GM19463 (cell line): ENCODE measurements around the gene SEH1L.

Source experiments
- ATAC-seq: cut with Tn5 transposase; IDR thresholded peaks from one replicate; pipeline ENCODE4 v1.9.1; 2021; ENCODE audit warnings: mild to moderate bottlenecking, moderate library complexity; ENCODE audit not compliant: unreplicated experiment

SEH1L gene

DNA sequence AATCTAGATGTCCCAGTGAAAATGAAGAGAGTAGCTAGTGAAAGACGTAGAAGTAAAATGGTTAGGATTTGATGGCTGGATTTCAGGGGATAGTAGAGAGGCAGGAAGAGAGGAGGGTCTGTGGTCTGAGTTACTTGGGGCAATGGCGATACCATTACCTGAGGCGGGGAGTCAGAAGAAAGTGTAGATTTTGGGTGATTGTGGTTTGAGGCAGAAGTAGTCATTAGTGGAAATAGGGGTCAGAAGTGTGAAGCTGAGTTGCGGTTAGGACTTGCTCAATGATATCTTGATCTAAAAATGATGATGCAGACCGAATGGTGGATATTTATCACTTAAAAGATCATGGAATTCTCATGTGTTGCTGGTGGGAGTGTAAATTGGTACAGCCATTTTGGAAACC lies 84.4 kb downstream of the SEH1L start:
- no peak for ATAC-seq

DNA sequence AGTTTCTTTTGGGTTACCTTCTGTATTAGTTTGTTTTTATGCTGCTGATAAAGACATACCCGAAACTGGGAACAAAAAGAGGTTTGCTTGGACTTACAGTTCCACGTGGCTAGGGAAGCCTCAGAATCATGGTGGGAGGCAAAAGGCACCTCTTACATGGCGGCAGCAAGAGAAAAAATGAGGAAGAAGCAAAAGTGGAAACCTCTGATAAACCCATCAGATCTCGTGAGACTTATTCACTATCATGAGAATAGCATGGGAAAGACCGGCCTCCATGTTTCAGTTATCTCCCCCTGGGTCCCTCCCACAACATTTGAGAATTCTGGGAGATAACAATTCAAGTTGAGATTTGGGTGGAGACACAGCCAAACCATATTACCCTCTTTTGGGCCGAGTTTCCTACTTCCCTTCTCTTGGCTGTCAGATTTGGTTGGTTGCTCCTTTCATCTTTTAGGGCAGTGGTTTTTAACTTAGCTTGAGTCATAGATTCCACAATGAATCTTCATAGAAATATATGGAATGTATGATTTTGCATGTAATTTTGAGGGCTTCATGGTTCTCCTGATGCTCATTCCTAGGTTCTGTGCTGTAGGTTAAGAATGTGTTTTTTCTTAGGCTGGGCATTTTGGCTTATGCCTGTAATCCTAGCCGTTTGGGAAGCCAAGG lies 87.6 kb downstream of the SEH1L start:
- no peak for ATAC-seq

DNA sequence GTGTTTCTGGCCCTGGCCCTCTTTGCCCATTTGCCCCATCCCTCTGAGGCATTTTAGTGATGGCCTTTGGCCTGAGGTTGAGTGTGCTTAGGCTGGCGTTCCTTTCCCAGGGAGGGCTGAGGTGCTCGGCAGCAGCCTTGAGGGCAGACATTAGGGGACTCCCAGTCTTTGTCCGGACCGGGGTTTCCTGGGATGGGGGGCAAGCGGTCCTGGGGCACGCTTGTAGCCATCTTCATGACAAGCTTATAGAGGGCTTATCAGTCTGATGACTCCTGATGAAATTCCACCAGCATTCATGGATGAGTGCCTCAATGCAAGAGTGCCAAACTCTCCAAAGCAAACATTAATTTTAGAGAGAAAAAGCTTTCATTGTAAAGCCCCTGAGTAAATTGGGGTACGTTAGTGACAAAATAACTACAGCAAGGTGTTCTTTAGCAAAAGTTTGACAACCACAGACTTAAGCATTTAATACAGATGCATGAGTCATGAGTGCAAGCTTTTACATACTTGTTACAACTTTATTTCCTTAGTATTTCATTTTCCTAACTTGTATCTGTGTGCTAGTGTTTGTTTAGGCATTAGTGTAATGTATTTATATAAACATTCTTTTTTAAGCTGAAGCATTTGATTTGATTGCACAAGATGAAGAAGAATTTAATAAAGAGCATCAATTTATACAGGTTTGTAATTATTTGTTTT lies 89.0 kb downstream of the SEH1L start:
- ATAC-seq: no peak
